Smooth muscle cell (in vitro differentiated cells): Measurements from ENCODE around the gene FKBP10. TPM values are rescaled to one million over a fixed set of nuclear protein-coding genes. Genes with fewer than 3 reads are reported as not detected.

Source experiments
- DNase-seq: peaks from one replicate; lab custom pipeline; 2025; ENCODE audit not compliant: unreplicated experiment; lab: John Stamatoyannopoulos, UW
- H2AFZ ChIP-seq: fragments of 200-600 bp; sonication (generic); 2 replicates; pipeline ENCODE4 v1.6.0; 2016; ENCODE audit warnings: antibody characterized with exemption, low read depth, mild to moderate bottlenecking
- H3F3A ChIP-seq: fragments of 200-600 bp; sonication (generic); 2 replicates; pipeline ENCODE4 v1.6.0; 2017; ENCODE audit warnings: antibody characterized with exemption, low read depth
- H3K27ac ChIP-seq: fragments of 200-600 bp; sonication (generic); 2 replicates; pipeline ENCODE4 v1.5.1; 2016; ENCODE audit warnings: low read depth, mild to moderate bottlenecking
- H3K27me3 ChIP-seq: fragments of 200-600 bp; sonication (generic); 2 replicates; pipeline ENCODE4 v1.6.1; 2016; ENCODE audit warnings: low read depth, mild to moderate bottlenecking
- H3K36me3 ChIP-seq: fragments of 200-600 bp; sonication (generic); 2 replicates; pipeline ENCODE4 v1.5.1; 2016; ENCODE audit warnings: low read depth
- H3K4me1 ChIP-seq: fragments of 200-600 bp; sonication (generic); 2 replicates; pipeline ENCODE4 v1.5.1; 2016; ENCODE audit warnings: low read depth
- H3K4me2 ChIP-seq: fragments of 200-600 bp; sonication (generic); 2 replicates; pipeline ENCODE4 v1.6.0; 2016; ENCODE audit warnings: mild to moderate bottlenecking
- H3K4me3 ChIP-seq: fragments of 200-600 bp; sonication (generic); 2 replicates; pipeline ENCODE4 v1.5.1; 2016; ENCODE audit warnings: mild to moderate bottlenecking
- H3K79me2 ChIP-seq: fragments of 200-600 bp; sonication (generic); 2 replicates; pipeline ENCODE4 v1.6.0; 2016; ENCODE audit warnings: low read depth, mild to moderate bottlenecking
- H3K9ac ChIP-seq: fragments of 200-600 bp; sonication (generic); 2 replicates; pipeline ENCODE4 v1.6.0; 2016; ENCODE audit warnings: low read depth
- H3K9me3 ChIP-seq: fragments of 200-600 bp; sonication (generic); replicated peaks from 2 replicates; pipeline ENCODE4 v1.5.1; 2016; ENCODE audit warnings: low read depth
- H4K20me1 ChIP-seq: fragments of 200-600 bp; sonication (generic); 2 replicates; pipeline ENCODE4 v1.6.0; 2016; ENCODE audit warnings: low read depth
- CTCF ChIP-seq: fragments of 200-600 bp; sonication (generic); IDR thresholded peaks from 2 replicates; pipeline ENCODE4 v1.5.1; 2017; ENCODE audit warnings: borderline replicate concordance, mild to moderate bottlenecking, antibody characterized with exemption; ENCODE audit not compliant: insufficient read depth, poor library complexity, severe bottlenecking
- WGBS: methylation state at CpG from one replicate; pipeline ENCODE4 v1.1.7; 2016; ENCODE audit warnings: low lambda C conversion rate; 5-methylcytosine and 5-hydroxymethylcytosine counted together
- polyA plus RNA-seq: library from polyadenylated mRNA; unstranded; fragments of >200 nt; fragmentation: Nextera tagmentation; extraction: Ambion mirVana; gene quantifications from 2 replicates; pipeline ENCODE4 v1.2.1, GENCODE V29; 2016
- small RNA-seq: library from RNA; depleted of rRNA; stranded (forward); fragments of <200 nt; gene quantifications from one replicate; pipeline ENCODE3, GENCODE V24; 2014
- total RNA-seq: library from RNA; depleted of rRNA; stranded (reverse); fragments of >200 nt; gene quantifications from 2 replicates; pipeline ENCODE4 v1.2.3, GENCODE V29; 2014

Gene FKBP10
- total and polyA plus RNA-seq, 2 experiments from 2014 or later: 289 to 603 TPM

GRCh38 chr17:41870097-41870496, 57.3 kb downstream of the FKBP10 start:
- Histone ChIP-seq H2AFZ (no peak overlapping the region), H3K4me1 (no peaks in the 10 kb centered on the region), H4K20me1 (peaks cover 19% of the 10 kb centered on the region), H3F3A (peaks cover 38% of the 10 kb centered on the region), H3K4me3 (no peak overlapping the region), H3K4me2 (no peak overlapping the region), H3K9ac (no peak overlapping the region), H3K27me3 (no peaks in the 10 kb centered on the region), H3K79me2 (no peaks in the 10 kb centered on the region), H3K36me3 (peaks cover 23% of the 10 kb centered on the region), H3K27ac (no peak overlapping the region), H3K9me3 (no peaks in the 10 kb centered on the region)
- WGBS: 95% methylated on average over 2 of the region's 2 CpGs
- DNase-seq: no peak
- no peak for TF ChIP-seq CTCF

GRCh38 chr17:41870627-41871026, 57.8 kb downstream of the FKBP10 start:
- H3K4me2 ChIP-seq: no peak overlapping the region
- H3K4me1 ChIP-seq: no peaks in the 10 kb centered on the region
- H3K9ac ChIP-seq: no peak overlapping the region
- 92% methylated on average over 7 of the region's 7 CpGs for WGBS
- H3K27me3 ChIP-seq: no peaks in the 10 kb centered on the region
- no peak overlapping the region for H2AFZ ChIP-seq
- H4K20me1 ChIP-seq: peaks cover 19% of the 10 kb centered on the region
- no peaks in the 10 kb centered on the region for H3K79me2 ChIP-seq
- H3K9me3 ChIP-seq: no peaks in the 10 kb centered on the region
- H3K36me3 ChIP-seq: peaks cover 23% of the 10 kb centered on the region
- no peak overlapping the region for H3K4me3 ChIP-seq
- TF ChIP-seq CTCF: no peak
- H3K27ac ChIP-seq: no peak overlapping the region
- peaks cover 38% of the 10 kb centered on the region for H3F3A ChIP-seq
- DNase-seq: no peak

- H3K79me2 ChIP-seq: no peaks in the 10 kb centered on the region
- H3K9me3 ChIP-seq: no peaks in the 10 kb centered on the region
- H3F3A ChIP-seq: peaks cover 33% of the 10 kb centered on the region
- no peaks in the 10 kb centered on the region for H3K4me1 ChIP-seq
- H3K27me3 ChIP-seq: no peaks in the 10 kb centered on the region
- H3K4me3 ChIP-seq: no peak overlapping the region
- no peak for TF ChIP-seq CTCF
- H3K4me2 ChIP-seq: no peak overlapping the region
- no peak overlapping the region for H2AFZ ChIP-seq
- peaks cover 24% of the 10 kb centered on the region for H3K36me3 ChIP-seq
- WGBS: 93% methylated on average over 10 of the region's 10 CpGs
- H4K20me1 ChIP-seq: peaks cover 19% of the 10 kb centered on the region
- H3K9ac ChIP-seq: no peak overlapping the region
- DNase-seq: no peak
- H3K27ac ChIP-seq: no peak overlapping the region
These were observed 59.0 kb downstream of the FKBP10 start for GRCh38 chr17:41871789-41872188.

Small RNA genes lying within 50 kb of the gene (small RNA-seq; reads per million reads assigned to genes)
- not detected for gene AC125257.2

Other genes with a start within 250 kb of the FKBP10 start
- 0.22 and 1.3 TPM in 2 replicates for gene KRT9, start 240.9 kb upstream of the FKBP10 start, total RNA-seq
- not detected in 2 replicates for gene KRT9, start 240.9 kb upstream of the FKBP10 start, polyA plus RNA-seq
- 235 and 348 TPM in 2 replicates for gene KRT14, start 226.1 kb upstream of the FKBP10 start, total RNA-seq
- 193 and 492 TPM in 2 replicates for gene KRT14, start 226.1 kb upstream of the FKBP10 start, polyA plus RNA-seq
- 404 and 521 TPM in 2 replicates for gene KRT16, start 200.2 kb upstream of the FKBP10 start, total RNA-seq
- 304 and 399 TPM in 2 replicates for gene KRT16, start 200.2 kb upstream of the FKBP10 start, polyA plus RNA-seq
- gene KRT17, start 188.4 kb upstream of the FKBP10 start, total RNA-seq: 1,301 and 1,591 TPM in 2 replicates
- gene KRT17, start 188.4 kb upstream of the FKBP10 start, polyA plus RNA-seq: 869 and 2,544 TPM in 2 replicates
- gene EIF1, start 124.1 kb upstream of the FKBP10 start, total RNA-seq: 300 and 360 TPM in 2 replicates
- gene EIF1, start 124.1 kb upstream of the FKBP10 start, polyA plus RNA-seq: 1,301 and 1,372 TPM in 2 replicates
- gene GAST, start 100.7 kb upstream of the FKBP10 start, total RNA-seq: not detected in 2 replicates
- gene GAST, start 100.7 kb upstream of the FKBP10 start, polyA plus RNA-seq: 1.2 TPM in 1 of 2 replicates, not detected in the other
- 0.04 and 0.36 TPM in 2 replicates for gene HAP1, start 78.4 kb upstream of the FKBP10 start, total RNA-seq
- gene HAP1, start 78.4 kb upstream of the FKBP10 start, polyA plus RNA-seq: 0.54 and 0.73 TPM in 2 replicates
- gene JUP, start 26.3 kb upstream of the FKBP10 start, total RNA-seq: 167 and 238 TPM in 2 replicates
- 124 and 277 TPM in 2 replicates for gene JUP, start 26.3 kb upstream of the FKBP10 start, polyA plus RNA-seq
- gene P3H4, start 1.1 kb upstream of the FKBP10 start, total RNA-seq: 77.4 and 98.6 TPM in 2 replicates
- 149 and 186 TPM in 2 replicates for gene P3H4, start 1.1 kb upstream of the FKBP10 start, polyA plus RNA-seq
- 38.4 and 46.8 TPM in 2 replicates for gene NT5C3B, start 23.2 kb downstream of the FKBP10 start, total RNA-seq
- 72.2 and 76.3 TPM in 2 replicates for gene NT5C3B, start 23.2 kb downstream of the FKBP10 start, polyA plus RNA-seq
- gene KLHL10, start 24.8 kb downstream of the FKBP10 start, total RNA-seq: not detected in 2 replicates
- gene KLHL10, start 24.8 kb downstream of the FKBP10 start, polyA plus RNA-seq: not detected in 2 replicates
- 23.8 and 29.2 TPM in 2 replicates for gene KLHL11, start 52.4 kb downstream of the FKBP10 start, total RNA-seq
- gene KLHL11, start 52.4 kb downstream of the FKBP10 start, polyA plus RNA-seq: 7.9 and 10.0 TPM in 2 replicates
- 188 and 217 TPM in 2 replicates for gene ACLY, start 105.9 kb downstream of the FKBP10 start, total RNA-seq
- 119 and 172 TPM in 2 replicates for gene ACLY, start 105.9 kb downstream of the FKBP10 start, polyA plus RNA-seq
- 1.5 and 1.7 TPM in 2 replicates for gene ODAD4, start 117.6 kb downstream of the FKBP10 start, total RNA-seq
- gene ODAD4, start 117.6 kb downstream of the FKBP10 start, polyA plus RNA-seq: 3.2 and 3.9 TPM in 2 replicates
- gene CNP, start 153.8 kb downstream of the FKBP10 start, total RNA-seq: 28.5 and 34.7 TPM in 2 replicates
- 60.1 and 63.0 TPM in 2 replicates for gene CNP, start 153.8 kb downstream of the FKBP10 start, polyA plus RNA-seq
- gene DNAJC7, start 204.4 kb downstream of the FKBP10 start, total RNA-seq: 44.5 and 69.5 TPM in 2 replicates
- gene DNAJC7, start 204.4 kb downstream of the FKBP10 start, polyA plus RNA-seq: 44.7 and 61.5 TPM in 2 replicates
- gene NKIRAS2, start 207.1 kb downstream of the FKBP10 start, total RNA-seq: 21.3 and 41.3 TPM in 2 replicates
- gene NKIRAS2, start 207.1 kb downstream of the FKBP10 start, polyA plus RNA-seq: 50.1 and 54.4 TPM in 2 replicates
- gene C17orf113, start 237.6 kb downstream of the FKBP10 start, total RNA-seq: 0.49 and 0.54 TPM in 2 replicates
- 0.38 and 0.46 TPM in 2 replicates for gene C17orf113, start 237.6 kb downstream of the FKBP10 start, polyA plus RNA-seq